ENCODE results near the gene KCTD5. TPM values are rescaled to one million over a fixed set of nuclear protein-coding genes. Genes with fewer than 3 reads are reported as not detected.

KCTD5 gene
- total RNA-seq, 4 donors from 2014 or later, result 23.1 to 85.6 (median 56.4) TPM

DNA sequence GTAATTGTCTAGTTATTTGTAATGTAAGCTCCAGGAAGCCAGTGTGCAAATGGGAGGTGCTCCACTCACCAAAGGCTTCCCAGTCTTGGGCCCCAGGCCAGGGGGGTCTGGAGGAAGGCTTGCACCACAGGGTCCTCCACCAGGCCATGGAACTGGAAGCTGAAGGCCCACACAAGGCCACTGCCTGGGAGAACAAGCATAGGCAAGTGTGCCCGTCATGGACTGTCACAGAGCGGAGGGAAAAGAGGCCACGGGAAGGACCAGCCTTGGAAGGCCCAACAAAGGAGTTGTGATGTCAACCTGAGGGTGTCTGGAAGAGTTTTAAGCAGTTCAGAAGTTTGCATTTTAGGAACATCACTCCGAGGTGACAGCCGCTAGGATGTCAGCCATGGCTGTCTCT lies 67.2 kb downstream of the KCTD5 start:
- no peaks in the 10 kb centered on the region for H3K9me3 ChIP-seq
- no peaks in the 10 kb centered on the region for H3K27me3 ChIP-seq
- H3K4me1 ChIP-seq, result peaks cover 0 to 12% (median 3%) of the 10 kb centered on the region in 4 donors
- H3K27ac ChIP-seq, result no peak overlapping the region
- no peak for TF ChIP-seq POLR2A (IDR thresholded peaks at IDR 0.05)
- TF ChIP-seq, protein P1, sequence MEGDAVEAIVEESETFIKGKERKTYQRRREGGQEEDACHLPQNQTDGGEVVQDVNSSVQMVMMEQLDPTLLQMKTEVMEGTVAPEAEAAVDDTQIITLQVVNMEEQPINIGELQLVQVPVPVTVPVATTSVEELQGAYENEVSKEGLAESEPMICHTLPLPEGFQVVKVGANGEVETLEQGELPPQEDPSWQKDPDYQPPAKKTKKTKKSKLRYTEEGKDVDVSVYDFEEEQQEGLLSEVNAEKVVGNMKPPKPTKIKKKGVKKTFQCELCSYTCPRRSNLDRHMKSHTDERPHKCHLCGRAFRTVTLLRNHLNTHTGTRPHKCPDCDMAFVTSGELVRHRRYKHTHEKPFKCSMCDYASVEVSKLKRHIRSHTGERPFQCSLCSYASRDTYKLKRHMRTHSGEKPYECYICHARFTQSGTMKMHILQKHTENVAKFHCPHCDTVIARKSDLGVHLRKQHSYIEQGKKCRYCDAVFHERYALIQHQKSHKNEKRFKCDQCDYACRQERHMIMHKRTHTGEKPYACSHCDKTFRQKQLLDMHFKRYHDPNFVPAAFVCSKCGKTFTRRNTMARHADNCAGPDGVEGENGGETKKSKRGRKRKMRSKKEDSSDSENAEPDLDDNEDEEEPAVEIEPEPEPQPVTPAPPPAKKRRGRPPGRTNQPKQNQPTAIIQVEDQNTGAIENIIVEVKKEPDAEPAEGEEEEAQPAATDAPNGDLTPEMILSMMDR (IDR thresholded peaks at IDR 0.05), result no peak
- H3K4me3 ChIP-seq, result no peak overlapping the region
- H3K36me3 ChIP-seq, result no peaks in the 10 kb centered on the region
- peak in 1 of 3 donors; percentile 34 for DNase-seq

DNA sequence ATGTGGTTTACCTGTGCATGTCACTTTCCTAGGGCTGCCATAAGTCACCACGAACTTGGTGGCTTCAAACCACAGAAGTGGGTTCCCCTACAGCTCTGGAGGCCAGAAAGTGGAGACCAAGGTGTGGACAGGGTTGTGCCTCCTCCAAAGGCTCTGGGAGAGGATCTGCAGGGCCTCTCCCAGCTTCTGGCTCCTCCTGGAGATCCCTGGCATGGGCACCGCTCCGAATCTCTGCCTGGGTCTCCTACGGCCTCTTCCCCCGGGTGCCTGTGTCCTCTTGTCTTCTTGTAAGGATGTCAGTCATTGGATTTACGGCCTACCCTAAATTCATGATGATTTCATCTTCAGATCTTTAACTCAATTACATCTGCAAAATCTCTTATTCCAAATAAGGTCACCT lies 67.6 kb downstream of the KCTD5 start:
- Histone ChIP-seq H3K36me3 (no peaks in the 10 kb centered on the region), H3K9me3 (no peaks in the 10 kb centered on the region), H3K27me3 (no peaks in the 10 kb centered on the region), H3K27ac (no peak overlapping the region), H3K4me3 (no peak overlapping the region), H3K4me1 (peaks cover 0 to 16% (median 8%) of the 10 kb centered on the region in 4 donors)
- DNase-seq, result peak in 1 of 3 donors; percentile 37
- TF ChIP-seq, protein P1 (IDR thresholded peaks at IDR 0.05), result no peak
- TF ChIP-seq POLR2A (IDR thresholded peaks at IDR 0.05), result no peak

DNA sequence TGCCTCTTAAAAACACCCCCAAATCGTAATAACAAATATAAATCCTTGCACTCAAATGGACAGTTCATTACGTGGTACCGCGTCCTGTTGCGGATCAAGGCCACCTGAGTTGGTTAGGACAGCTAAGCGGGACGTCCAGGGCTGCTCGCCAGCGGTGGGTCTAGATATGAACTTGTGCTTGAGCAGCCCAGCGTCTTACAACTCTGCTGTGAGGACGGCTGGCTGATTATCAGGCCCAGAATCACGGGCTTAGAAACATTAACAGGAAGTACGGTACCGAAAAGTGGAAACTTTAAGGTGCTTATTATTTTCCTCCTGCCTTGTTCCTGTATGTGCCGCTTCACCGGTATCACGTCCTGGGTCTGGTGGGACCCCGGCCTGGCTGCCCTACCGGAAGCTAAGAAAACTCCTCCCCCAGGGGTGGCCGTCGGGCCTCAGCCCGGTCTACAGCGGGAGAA lies 69.3 kb downstream of the KCTD5 start:
- peak; percentile 49 to 62 (median 54) for DNase-seq
- Histone ChIP-seq H3K36me3 (peaks cover 0 to 6% (median 0%) of the 10 kb centered on the region in 3 donors), H3K4me1 (peaks cover 0 to 33% (median 20%) of the 10 kb centered on the region in 4 donors), H3K9me3 (no peaks in the 10 kb centered on the region), H3K4me3 (peak overlapping the region; percentile 74 to 98 (median 88)), H3K27me3 (no peaks in the 10 kb centered on the region), H3K27ac (peak overlapping the region; percentile 99 to 100 (median 100))
- TF ChIP-seq, protein P1 (IDR thresholded peaks at IDR 0.05), result no peak
- no peak for TF ChIP-seq POLR2A (IDR thresholded peaks at IDR 0.05)

DNA sequence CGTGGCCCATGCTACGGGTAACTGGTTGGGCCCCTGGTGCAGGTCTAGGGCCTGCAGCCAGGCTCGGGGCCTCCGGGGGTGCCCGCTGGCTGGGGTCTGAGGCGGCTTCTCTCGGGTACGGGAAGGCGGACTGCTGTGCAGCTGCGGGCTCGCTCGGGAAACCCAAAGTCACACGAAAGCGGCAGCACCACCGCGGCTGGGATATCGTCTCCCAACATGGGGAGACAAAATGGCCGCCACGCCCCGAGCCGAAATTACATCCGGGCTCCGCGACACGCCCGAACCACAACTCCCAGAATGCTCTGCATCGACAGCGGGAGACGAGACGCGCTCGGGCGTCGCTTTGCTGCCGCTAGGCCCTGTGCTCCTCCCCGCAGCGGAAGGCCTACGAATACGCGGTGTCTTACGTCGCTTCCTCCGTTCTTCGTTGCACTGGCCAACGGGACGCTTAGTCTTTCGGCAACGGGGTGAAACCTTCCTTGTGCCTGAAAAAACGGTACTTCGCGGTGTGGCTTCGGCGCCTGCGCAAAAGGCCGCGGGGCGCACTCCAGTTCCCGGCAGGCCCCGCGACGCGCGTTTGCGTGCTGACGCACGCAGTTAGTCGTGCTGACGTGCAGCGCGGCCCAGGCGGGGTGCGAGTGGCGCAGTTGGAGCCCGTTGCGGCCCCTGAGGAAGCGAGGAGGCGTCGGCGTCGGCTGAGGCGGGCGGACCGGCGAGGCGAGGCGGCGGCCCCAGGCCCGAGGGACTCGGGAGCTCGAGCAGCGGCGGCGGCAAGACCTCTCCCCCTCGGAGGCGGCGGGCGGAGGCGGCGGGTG lies 69.9 kb downstream of the KCTD5 start, which contains the start of gene SRRM2:
Gene SRRM2 (plus strand): TSS at position 604 of the 815 bp plus-strand sequence. CDS start 3,727 bp downstream, outside the sequence.
- Histone ChIP-seq H3K4me1 (peaks cover 0 to 40% (median 20%) of the 10 kb centered on the region in 4 donors), H3K27ac (peak within 1 kb of the TSS; percentile 99 to 100 (median 100)), H3K27me3 (no peaks in the 10 kb centered on the region), H3K36me3 (peaks cover 0 to 12% (median 0%) of the 10 kb centered on the region in 3 donors), H3K4me3 (peak within 1 kb of the TSS; percentile 74 to 98 (median 88)), H3K9me3 (no peaks in the 10 kb centered on the region)
- TF ChIP-seq, protein P1 (IDR thresholded peaks at IDR 0.05), result peak in 2 of 6 experiments; percentile 24 to 28
- peak; percentile 96 to 97 for TF ChIP-seq POLR2A (IDR thresholded peaks at IDR 0.05)
- peak; percentile 92 to 98 (median 96) for DNase-seq

DNA sequence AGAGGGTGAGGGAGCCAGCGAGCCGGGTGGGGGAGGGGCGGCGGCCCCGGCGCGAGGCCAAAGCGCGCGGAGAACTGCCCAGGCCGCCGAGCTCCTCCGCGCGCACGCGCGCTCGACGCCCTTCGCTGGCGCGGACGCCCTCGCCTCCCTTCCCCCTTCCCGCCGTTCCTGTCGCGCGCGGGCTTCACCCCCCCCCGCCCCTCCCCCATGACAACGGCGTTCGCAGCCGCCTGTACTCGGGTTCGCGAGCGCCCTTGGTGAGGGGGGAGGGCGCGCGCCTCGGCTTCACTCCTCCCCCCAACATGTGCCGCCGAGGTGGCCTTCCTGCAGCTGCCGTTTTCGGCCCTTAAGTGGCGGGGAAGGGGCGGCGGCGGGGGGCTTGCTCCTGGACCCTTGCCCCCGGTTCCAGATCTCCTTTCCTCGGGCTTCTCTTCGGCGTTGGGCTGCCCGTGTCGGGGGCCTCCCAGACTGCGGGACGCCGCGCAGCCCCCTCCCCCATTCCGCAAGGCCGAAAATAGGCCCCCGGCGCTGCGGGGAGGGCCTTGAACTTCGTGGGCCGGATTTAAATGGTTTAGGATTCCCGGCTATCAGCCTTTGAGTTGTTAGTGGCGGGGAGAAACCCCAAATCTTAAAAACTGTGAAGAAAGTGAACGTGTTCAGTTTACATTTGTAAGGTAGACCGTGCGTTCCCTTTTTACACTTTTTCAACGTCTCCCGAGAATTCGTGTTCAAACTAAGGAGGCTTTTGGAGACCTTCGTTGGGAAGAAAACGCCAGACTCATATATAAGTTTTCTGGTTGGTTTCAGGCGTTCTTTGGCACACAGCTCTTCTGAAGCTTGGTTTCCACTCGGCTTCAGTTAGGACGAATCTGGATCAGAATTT lies 70.8 kb downstream of the KCTD5 start:
- H3K27ac ChIP-seq, result peak overlapping the region; percentile 99 to 100 (median 100)
- H3K9me3 ChIP-seq, result no peaks in the 10 kb centered on the region
- H3K4me1 ChIP-seq, result peaks cover 0 to 44% (median 20%) of the 10 kb centered on the region in 4 donors
- peak in 2 of 3 donors; percentile 89 to 92 for DNase-seq
- TF ChIP-seq, protein P1 (IDR thresholded peaks at IDR 0.05), result no peak
- no peak for TF ChIP-seq POLR2A (IDR thresholded peaks at IDR 0.05)
- H3K36me3 ChIP-seq, result peaks cover 0 to 20% (median 0%) of the 10 kb centered on the region in 3 donors
- peak overlapping the region; percentile 74 to 98 (median 88) for H3K4me3 ChIP-seq
- H3K27me3 ChIP-seq, result no peaks in the 10 kb centered on the region
